Measurements from ENCODE around the gene CTTNBP2NL. TPM values are rescaled to one million over a fixed set of nuclear protein-coding genes. Genes with fewer than 3 reads are reported as not detected.
A peak's percentile ranks its signal among the peaks of the same experiment; 100 is the strongest.

The CTTNBP2NL gene
- total and polyA plus RNA-seq, 2 experiments from 2014 or later: 18.5 to 31.0 TPM

DNA sequence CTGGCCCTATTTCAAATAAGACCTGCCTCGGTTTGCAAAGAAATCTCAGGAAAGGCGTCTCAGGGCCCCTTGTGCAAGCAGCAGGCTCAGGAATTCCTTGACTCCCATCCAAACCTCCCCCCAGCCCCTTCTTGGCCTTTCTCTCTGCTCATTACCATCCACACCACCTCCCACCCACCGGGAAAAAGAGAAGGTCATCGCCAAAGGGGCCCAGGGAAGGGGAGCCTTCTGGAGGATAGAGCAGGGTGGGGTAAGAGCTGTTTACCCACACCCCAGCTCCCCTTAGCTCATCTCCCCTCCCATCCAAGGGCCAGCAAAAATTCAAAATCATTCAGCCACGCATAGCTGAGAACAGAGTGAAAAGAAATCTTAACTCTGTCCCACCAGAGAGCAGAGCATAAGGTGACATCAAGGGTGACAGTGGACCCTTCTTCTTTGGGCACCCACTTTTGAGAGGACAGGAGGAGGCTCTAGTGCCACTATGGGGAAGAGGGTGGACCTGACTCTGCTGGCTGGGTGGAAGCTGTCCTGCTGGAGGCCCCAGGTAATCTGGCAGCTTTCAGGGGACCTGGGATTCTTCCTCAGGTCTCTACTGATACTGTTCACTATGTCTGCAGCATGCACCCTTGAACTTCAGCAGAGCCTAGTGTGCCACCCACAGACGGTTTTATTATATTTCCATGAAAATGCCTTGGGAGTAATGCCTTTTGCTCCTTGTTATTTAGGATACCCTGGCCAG, 108.8 kb downstream of the CTTNBP2NL start:
- H3K4me3 Mint-ChIP-seq: no peak overlapping the region; the same call in 2 of the 3 replicates
- H3K27me3 Mint-ChIP-seq (ENCODE audit: insufficient read depth, low read depth, poor library complexity): peaks cover 66% of the 10 kb centered on the region
- peaks cover 29% of the 10 kb centered on the region for H3K4me1 ChIP-seq (ENCODE audit: insufficient read depth)

More for the DNA sequence above, 108.8 kb downstream of the CTTNBP2NL start:
- no peaks in the 10 kb centered on the region; the same call in 2 of the 3 replicates for H3K36me3 Mint-ChIP-seq (ENCODE audit: low read depth)
- H3F3A ChIP-seq (replicated peaks; ENCODE audit: low read depth): peaks cover 3% of the 10 kb centered on the region; the same call in 1 of the 2 replicates
- TF ChIP-seq, protein P1, sequence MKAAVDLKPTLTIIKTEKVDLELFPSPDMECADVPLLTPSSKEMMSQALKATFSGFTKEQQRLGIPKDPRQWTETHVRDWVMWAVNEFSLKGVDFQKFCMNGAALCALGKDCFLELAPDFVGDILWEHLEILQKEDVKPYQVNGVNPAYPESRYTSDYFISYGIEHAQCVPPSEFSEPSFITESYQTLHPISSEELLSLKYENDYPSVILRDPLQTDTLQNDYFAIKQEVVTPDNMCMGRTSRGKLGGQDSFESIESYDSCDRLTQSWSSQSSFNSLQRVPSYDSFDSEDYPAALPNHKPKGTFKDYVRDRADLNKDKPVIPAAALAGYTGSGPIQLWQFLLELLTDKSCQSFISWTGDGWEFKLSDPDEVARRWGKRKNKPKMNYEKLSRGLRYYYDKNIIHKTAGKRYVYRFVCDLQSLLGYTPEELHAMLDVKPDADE (IDR thresholded peaks at IDR 0.05): no peak
- TF ChIP-seq JUNB (IDR thresholded peaks at IDR 0.05; ENCODE audit: unreplicated experiment) (no peak), CREB1 (CRISPR knock-in tag; IDR thresholded peaks at IDR 0.05; ENCODE audit: low read depth) (no peak), POLR2AphosphoS5 (IDR thresholded peaks at IDR 0.05; ENCODE audit: low read depth) (no peak), ZNF331 (CRISPR knock-in tag; IDR thresholded peaks at IDR 0.05; ENCODE audit: low read depth) (no peak), STAT1 (IDR thresholded peaks at IDR 0.05; ENCODE audit: unreplicated experiment) (no peak), ZNF114 (CRISPR knock-in tag; IDR thresholded peaks at IDR 0.05) (no peak), EZH2 (IDR thresholded peaks at IDR 0.05; ENCODE audit: low read depth, unreplicated experiment) (no peak), EZH2phosphoT487 (IDR thresholded peaks at IDR 0.05; ENCODE audit: unreplicated experiment) (no peak), NANOG (IDR thresholded peaks at IDR 0.05; ENCODE audit: borderline replicate concordance) (no peak)
- TF ChIP-seq, protein P2, sequence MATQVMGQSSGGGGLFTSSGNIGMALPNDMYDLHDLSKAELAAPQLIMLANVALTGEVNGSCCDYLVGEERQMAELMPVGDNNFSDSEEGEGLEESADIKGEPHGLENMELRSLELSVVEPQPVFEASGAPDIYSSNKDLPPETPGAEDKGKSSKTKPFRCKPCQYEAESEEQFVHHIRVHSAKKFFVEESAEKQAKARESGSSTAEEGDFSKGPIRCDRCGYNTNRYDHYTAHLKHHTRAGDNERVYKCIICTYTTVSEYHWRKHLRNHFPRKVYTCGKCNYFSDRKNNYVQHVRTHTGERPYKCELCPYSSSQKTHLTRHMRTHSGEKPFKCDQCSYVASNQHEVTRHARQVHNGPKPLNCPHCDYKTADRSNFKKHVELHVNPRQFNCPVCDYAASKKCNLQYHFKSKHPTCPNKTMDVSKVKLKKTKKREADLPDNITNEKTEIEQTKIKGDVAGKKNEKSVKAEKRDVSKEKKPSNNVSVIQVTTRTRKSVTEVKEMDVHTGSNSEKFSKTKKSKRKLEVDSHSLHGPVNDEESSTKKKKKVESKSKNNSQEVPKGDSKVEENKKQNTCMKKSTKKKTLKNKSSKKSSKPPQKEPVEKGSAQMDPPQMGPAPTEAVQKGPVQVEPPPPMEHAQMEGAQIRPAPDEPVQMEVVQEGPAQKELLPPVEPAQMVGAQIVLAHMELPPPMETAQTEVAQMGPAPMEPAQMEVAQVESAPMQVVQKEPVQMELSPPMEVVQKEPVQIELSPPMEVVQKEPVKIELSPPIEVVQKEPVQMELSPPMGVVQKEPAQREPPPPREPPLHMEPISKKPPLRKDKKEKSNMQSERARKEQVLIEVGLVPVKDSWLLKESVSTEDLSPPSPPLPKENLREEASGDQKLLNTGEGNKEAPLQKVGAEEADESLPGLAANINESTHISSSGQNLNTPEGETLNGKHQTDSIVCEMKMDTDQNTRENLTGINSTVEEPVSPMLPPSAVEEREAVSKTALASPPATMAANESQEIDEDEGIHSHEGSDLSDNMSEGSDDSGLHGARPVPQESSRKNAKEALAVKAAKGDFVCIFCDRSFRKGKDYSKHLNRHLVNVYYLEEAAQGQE (IDR thresholded peaks at IDR 0.05; ENCODE audit: unreplicated experiment): no peak
- TF ChIP-seq, protein P3, sequence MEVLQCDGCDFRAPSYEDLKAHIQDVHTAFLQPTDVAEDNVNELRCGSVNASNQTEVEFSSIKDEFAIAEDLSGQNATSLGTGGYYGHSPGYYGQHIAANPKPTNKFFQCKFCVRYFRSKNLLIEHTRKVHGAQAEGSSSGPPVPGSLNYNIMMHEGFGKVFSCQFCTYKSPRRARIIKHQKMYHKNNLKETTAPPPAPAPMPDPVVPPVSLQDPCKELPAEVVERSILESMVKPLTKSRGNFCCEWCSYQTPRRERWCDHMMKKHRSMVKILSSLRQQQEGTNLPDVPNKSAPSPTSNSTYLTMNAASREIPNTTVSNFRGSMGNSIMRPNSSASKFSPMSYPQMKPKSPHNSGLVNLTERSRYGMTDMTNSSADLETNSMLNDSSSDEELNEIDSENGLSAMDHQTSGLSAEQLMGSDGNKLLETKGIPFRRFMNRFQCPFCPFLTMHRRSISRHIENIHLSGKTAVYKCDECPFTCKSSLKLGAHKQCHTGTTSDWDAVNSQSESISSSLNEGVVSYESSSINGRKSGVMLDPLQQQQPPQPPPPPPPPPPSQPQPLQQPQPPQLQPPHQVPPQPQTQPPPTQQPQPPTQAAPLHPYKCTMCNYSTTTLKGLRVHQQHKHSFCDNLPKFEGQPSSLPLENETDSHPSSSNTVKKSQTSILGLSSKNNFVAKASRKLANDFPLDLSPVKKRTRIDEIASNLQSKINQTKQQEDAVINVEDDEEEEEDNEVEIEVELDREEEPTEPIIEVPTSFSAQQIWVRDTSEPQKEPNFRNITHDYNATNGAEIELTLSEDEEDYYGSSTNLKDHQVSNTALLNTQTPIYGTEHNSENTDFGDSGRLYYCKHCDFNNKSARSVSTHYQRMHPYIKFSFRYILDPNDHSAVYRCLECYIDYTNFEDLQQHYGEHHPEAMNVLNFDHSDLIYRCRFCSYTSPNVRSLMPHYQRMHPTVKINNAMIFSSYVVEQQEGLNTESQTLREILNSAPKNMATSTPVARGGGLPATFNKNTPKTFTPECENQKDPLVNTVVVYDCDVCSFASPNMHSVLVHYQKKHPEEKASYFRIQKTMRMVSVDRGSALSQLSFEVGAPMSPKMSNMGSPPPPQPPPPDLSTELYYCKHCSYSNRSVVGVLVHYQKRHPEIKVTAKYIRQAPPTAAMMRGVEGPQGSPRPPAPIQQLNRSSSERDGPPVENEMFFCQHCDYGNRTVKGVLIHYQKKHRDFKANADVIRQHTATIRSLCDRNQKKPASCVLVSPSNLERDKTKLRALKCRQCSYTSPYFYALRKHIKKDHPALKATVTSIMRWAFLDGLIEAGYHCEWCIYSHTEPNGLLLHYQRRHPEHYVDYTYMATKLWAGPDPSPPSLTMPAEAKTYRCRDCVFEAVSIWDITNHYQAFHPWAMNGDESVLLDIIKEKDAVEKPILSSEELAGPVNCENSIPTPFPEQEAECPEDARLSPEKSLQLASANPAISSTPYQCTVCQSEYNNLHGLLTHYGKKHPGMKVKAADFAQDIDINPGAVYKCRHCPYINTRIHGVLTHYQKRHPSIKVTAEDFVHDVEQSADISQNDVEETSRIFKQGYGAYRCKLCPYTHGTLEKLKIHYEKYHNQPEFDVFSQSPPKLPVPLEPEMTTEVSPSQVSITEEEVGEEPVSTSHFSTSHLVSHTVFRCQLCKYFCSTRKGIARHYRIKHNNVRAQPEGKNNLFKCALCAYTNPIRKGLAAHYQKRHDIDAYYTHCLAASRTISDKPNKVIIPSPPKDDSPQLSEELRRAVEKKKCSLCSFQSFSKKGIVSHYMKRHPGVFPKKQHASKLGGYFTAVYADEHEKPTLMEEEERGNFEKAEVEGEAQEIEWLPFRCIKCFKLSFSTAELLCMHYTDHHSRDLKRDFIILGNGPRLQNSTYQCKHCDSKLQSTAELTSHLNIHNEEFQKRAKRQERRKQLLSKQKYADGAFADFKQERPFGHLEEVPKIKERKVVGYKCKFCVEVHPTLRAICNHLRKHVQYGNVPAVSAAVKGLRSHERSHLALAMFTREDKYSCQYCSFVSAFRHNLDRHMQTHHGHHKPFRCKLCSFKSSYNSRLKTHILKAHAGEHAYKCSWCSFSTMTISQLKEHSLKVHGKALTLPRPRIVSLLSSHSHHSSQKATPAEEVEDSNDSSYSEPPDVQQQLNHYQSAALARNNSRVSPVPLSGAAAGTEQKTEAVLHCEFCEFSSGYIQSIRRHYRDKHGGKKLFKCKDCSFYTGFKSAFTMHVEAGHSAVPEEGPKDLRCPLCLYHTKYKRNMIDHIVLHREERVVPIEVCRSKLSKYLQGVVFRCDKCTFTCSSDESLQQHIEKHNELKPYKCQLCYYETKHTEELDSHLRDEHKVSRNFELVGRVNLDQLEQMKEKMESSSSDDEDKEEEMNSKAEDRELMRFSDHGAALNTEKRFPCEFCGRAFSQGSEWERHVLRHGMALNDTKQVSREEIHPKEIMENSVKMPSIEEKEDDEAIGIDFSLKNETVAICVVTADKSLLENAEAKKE (CRISPR knock-in tag; IDR thresholded peaks at IDR 0.05): no peak
- TF ChIP-seq, protein P4, sequence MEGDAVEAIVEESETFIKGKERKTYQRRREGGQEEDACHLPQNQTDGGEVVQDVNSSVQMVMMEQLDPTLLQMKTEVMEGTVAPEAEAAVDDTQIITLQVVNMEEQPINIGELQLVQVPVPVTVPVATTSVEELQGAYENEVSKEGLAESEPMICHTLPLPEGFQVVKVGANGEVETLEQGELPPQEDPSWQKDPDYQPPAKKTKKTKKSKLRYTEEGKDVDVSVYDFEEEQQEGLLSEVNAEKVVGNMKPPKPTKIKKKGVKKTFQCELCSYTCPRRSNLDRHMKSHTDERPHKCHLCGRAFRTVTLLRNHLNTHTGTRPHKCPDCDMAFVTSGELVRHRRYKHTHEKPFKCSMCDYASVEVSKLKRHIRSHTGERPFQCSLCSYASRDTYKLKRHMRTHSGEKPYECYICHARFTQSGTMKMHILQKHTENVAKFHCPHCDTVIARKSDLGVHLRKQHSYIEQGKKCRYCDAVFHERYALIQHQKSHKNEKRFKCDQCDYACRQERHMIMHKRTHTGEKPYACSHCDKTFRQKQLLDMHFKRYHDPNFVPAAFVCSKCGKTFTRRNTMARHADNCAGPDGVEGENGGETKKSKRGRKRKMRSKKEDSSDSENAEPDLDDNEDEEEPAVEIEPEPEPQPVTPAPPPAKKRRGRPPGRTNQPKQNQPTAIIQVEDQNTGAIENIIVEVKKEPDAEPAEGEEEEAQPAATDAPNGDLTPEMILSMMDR (conservative IDR thresholded peaks at IDR 0.05; ENCODE audit: low read depth in 2 of 2): no peak
- ATAC-seq: no peak
- H3K27ac ChIP-seq (ENCODE audit: low read depth): no peak overlapping the region
- H2AFZ ChIP-seq: 0 out of 2 replicates have a peak overlapping the region, but pooled peaks have one; percentile 32
- H3K79me2 ChIP-seq (replicated peaks; ENCODE audit: insufficient read depth): no peaks in the 10 kb centered on the region
- H3K4me2 ChIP-seq: no peak overlapping the region
- no peak overlapping the region for H3K27ac Mint-ChIP-seq
- H3K27me3 ChIP-seq (ENCODE audit: insufficient read depth): peaks cover 99% of the 10 kb centered on the region
- H3K4me3 ChIP-seq: no peak overlapping the region
- no peaks in the 10 kb centered on the region; the same call in 2 of the 3 replicates for H3K9me3 Mint-ChIP-seq
- no peaks in the 10 kb centered on the region for H3K36me3 ChIP-seq (ENCODE audit: insufficient read depth)
- H4K20me1 ChIP-seq (replicated peaks; ENCODE audit: insufficient read depth): peaks cover 4% of the 10 kb centered on the region; the same call in 1 of the 2 replicates
- peak; percentile 27 for DNase-seq (ENCODE audit: low spot score)
- peaks cover 37% of the 10 kb centered on the region for H3K4me1 Mint-ChIP-seq
- H3K9me2 ChIP-seq (ENCODE audit: insufficient read depth): no peaks in the 10 kb centered on the region
